HG03066 (cell line): Measurements from ENCODE around the gene EIF2B5.

Source experiments
- ATAC-seq: cut with Tn5 transposase; IDR thresholded peaks from one replicate; pipeline ENCODE4 v1.9.1; 2021; ENCODE audit warnings: low read depth; ENCODE audit not compliant: unreplicated experiment

EIF2B5 gene

DNA sequence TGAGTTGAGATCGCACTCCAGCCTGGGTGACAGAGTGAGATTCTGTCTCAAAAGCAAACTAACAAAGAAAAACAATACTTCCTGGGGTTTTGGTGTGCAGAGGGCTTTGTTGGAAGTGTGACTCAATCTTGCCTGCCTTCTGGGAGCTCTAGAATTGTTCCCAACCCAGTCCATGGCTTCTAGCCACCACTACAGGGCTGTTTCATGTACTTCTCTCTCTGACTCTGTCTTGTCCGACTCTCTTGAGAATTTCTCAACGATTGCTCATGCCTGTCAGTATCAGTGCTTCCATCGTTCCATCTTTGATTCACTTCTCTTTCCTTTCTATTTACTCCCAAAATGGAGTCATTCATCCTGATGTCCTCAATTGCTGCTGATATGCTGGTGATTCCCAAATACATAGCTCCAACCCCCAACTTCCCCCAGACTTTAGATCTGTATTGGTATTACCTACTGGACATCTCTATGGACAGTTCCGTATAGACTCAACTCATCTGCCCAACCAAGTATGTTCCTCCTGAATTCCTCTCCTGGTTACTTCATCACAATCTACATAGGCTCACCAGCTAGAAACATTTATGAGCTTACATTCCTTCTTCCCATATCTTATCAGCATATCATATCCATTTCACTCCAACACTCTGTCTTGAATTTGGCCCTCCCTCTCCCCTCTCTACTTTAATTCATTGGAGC lies 37.7 kb downstream of the EIF2B5 start:
- no peak for ATAC-seq

GRCh38 chr3:184173374-184173722 lies 38.2 kb downstream of the EIF2B5 start:
- no peak for ATAC-seq

- ATAC-seq, result no peak
These were observed 39.1 kb downstream of the EIF2B5 start for GRCh38 chr3:184174284-184174645.

- ATAC-seq, result peak; percentile 98
These were observed 39.7 kb downstream of the EIF2B5 start, which contains the start of gene AP2M1 for GRCh38 chr3:184174646-184175492. TSS of gene AP2M1 (plus strand) at chr3:184174855. CDS start at chr3:184176994, 2,139 bp downstream.

- no peak for ATAC-seq
These were observed 40.3 kb downstream of the EIF2B5 start for GRCh38 chr3:184175506-184175905.

GRCh38 chr3:184175981-184176376 lies 40.8 kb downstream of the EIF2B5 start:
- no peak for ATAC-seq

- no peak for ATAC-seq
These were observed 41.5 kb downstream of the EIF2B5 start for GRCh38 chr3:184176377-184177330.

DNA sequence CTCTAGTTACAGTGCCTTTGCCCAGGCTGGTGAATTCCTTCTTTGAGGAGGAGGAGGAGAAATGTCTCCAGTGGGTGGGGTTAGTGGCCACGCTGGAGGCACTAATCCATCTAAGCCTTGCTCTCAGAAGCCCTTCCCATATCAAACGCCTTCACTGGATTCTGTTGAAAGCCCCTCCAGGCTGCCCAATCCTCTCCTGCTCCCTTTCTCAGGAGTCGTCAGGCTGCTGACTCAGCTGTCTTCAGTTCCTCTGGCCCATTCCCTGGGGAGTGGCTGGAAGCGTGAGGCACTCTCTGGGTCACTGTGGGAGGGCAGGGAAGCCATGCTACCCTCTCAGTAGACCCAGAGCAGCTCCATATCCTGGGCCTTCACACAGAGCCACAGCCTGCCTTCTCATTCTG lies 42.2 kb downstream of the EIF2B5 start:
- ATAC-seq, result no peak

DNA sequence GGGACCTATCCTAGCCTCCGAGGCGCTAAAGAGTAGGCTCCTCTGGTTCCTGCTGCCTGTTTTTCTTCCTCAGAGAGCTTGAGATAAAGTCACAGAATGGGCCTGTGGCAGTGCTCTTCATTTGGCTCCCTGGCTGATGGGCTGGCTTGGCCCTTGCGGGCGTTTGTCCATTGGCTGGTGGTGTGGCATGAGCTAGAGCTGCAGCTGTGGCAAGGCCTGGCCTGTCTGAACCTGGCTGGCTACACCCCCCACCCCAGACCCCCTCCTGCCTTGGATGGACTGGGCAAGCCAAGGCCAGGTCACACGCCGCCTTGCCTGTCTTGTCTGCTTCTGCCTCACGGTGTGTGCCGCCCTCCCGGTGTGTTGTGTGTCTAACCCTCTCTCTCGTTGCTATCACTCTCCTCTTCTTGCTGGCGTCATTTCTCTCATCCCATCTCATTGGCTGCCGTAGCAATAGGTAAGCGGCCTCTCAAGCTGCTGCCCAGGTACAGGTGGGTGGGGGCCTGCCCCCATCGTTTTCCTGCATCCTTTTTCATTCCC lies 42.7 kb downstream of the EIF2B5 start:
- no peak for ATAC-seq

- ATAC-seq, result no peak
These were observed 43.5 kb downstream of the EIF2B5 start for GRCh38 chr3:184178521-184179138.

GRCh38 chr3:184180165-184180564 lies 45.0 kb downstream of the EIF2B5 start:
- ATAC-seq, result no peak

- ATAC-seq, result no peak
These were observed 46.4 kb downstream of the EIF2B5 start for GRCh38 chr3:184181596-184181995.

DNA sequence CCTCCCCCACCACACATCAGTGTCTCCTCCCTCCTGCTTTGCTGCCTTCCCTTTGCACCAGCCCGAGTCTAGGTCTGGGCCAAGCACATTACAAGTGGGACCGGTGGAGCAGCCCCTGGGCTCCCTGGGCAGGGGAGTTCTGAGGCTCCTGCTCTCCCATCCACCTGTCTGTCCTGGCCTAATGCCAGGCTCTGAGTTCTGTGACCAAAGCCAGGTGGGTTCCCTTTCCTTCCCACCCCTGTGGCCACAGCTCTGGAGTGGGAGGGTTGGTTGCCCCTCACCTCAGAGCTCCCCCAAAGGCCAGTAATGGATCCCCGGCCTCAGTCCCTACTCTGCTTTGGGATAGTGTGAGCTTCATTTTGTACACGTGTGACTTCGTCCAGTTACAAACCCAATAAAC lies 48.5 kb downstream of the EIF2B5 start:
- no peak for ATAC-seq

DNA sequence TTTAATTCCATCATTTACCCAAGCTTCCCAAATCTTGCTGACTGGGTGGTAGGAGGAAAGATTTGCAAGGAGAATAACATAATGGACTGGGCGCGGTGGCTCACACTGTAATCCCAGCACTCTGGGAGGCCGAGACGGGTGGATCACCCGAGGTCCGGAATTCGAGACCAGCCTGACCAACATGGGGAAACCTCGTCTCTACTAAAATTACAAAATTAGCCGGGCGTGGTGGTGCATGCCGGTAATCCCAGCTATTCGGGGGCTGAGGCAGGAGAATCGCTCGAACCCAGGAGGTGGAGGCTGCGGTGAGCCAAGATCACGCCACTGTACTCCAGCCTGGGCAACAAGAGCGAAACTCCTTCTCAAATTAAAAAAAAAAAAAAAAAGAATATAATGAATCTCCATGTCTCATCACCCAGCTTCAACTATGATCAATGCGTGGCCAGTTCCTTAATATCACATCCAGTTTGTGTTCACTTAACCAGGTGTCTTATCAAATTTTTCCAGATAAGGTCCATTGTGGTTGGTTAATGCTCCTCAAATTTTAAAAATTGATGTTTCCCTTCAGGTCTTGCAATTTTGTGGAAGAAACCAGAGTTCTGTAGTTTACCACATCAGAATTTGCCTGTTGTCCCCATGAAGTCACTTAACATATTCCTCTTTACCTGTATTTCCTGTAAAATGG lies 49.5 kb downstream of the EIF2B5 start:
- no peak for ATAC-seq

- peak; percentile 93 for ATAC-seq
These were observed 50.5 kb downstream of the EIF2B5 start for GRCh38 chr3:184185461-184186183.

GRCh38 chr3:184186184-184186901 lies 51.2 kb downstream of the EIF2B5 start, which contains the start of gene ABCF3:
TSS of gene ABCF3 (plus strand) at chr3:184186199. CDS start at chr3:184186208, 9 bp downstream.
- ATAC-seq, result peak; percentile 25

- no peak for ATAC-seq
These were observed 51.7 kb downstream of the EIF2B5 start for GRCh38 chr3:184186902-184187207.

DNA sequence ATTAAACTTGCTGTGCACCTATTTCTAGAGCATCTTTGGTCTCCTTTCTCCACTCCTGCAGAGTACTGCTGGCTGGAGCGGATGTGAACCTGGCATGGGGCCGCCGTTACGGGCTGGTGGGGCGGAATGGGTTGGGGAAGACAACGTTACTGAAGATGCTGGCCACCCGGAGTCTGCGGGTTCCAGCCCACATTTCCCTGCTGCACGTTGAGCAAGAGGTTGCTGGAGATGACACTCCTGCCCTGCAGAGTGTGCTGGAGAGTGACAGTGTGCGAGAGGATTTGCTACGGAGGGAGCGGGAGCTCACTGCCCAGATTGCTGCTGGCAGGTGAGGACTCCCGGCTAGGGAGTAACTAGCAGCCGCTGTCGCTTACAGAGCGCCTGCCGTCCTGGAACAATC lies 52.9 kb downstream of the EIF2B5 start:
- no peak for ATAC-seq
